ENCODE data around the gene SMARCD2. TPM values are rescaled to one million over a fixed set of nuclear protein-coding genes. Genes with fewer than 3 reads are reported as not detected.

The SMARCD2 gene
- total RNA-seq, 1 experiment from 2014 or later = 98.7 TPM

GRCh38 chr17:63833741-63834373, 8.6 kb downstream of the SMARCD2 start:
- Histone ChIP-seq H3K4me1 (replicated peaks; ENCODE audit: insufficient read depth) (peaks cover 15% of the 10 kb centered on the region), H3K9me2 (ENCODE audit: insufficient read depth) (no peaks in the 10 kb centered on the region), H4K20me1 (ENCODE audit: insufficient read depth) (peaks cover 12% of the 10 kb centered on the region), H3K9me3 (ENCODE audit: insufficient read depth, low read depth) (no peaks in the 10 kb centered on the region), H3K27me3 (ENCODE audit: insufficient read depth, low read depth) (no peaks in the 10 kb centered on the region), H3K79me2 (ENCODE audit: low read depth) (peaks cover 41% of the 10 kb centered on the region), H3K4me3 (no peak overlapping the region), H3F3A (ENCODE audit: insufficient read depth, low read depth) (peaks cover 33% of the 10 kb centered on the region), H2AFZ (no peak overlapping the region), H3K27ac (no peak overlapping the region), H3K4me2 (no peak overlapping the region), H3K36me3 (ENCODE audit: low read depth) (peaks cover 26% of the 10 kb centered on the region)
- ChIA-PET CTCF (no interaction called here), POLR2A (ENCODE audit: unreplicated experiment) (interaction anchor here (0.7 kb wide), 1 partner anchor 55 kb away, joined by 3 read pairs; no protein-coding TSS in a partner anchor)
- BruUV-seq (replicated peaks) = no TSS peak
- TF ChIP-seq EZH2 (IDR thresholded peaks at IDR 0.05; ENCODE audit: low read depth) (no peak), CTCF (conservative IDR thresholded peaks at IDR 0.05) (no peak)
- no peak for DNase-seq
- intact Hi-C loops (cut with micrococcal nuclease; ENCODE audit: unreplicated experiment) = no loop called here

- H3K36me3 ChIP-seq (ENCODE audit: low read depth) = peaks cover 31% of the 10 kb centered on the region
- H3F3A ChIP-seq (ENCODE audit: insufficient read depth, low read depth) = peaks cover 34% of the 10 kb centered on the region
- H3K4me1 ChIP-seq (replicated peaks; ENCODE audit: insufficient read depth) = peaks cover 15% of the 10 kb centered on the region
- ChIA-PET CTCF (no interaction called here), POLR2A (ENCODE audit: unreplicated experiment) (no interaction called here)
- no peaks in the 10 kb centered on the region for H3K27me3 ChIP-seq (ENCODE audit: insufficient read depth, low read depth)
- no peaks in the 10 kb centered on the region for H3K9me3 ChIP-seq (ENCODE audit: insufficient read depth, low read depth)
- no peak overlapping the region for H2AFZ ChIP-seq
- H3K9me2 ChIP-seq (ENCODE audit: insufficient read depth) = no peaks in the 10 kb centered on the region
- intact Hi-C loops (cut with micrococcal nuclease; ENCODE audit: unreplicated experiment) = no loop called here
- no peak for DNase-seq
- peaks cover 16% of the 10 kb centered on the region for H4K20me1 ChIP-seq (ENCODE audit: insufficient read depth)
- H3K4me3 ChIP-seq = no peak overlapping the region
- H3K4me2 ChIP-seq = no peak overlapping the region
- peaks cover 41% of the 10 kb centered on the region for H3K79me2 ChIP-seq (ENCODE audit: low read depth)
- no TSS peak for BruUV-seq (replicated peaks)
- TF ChIP-seq EZH2 (IDR thresholded peaks at IDR 0.05; ENCODE audit: low read depth) = no peak
- TF ChIP-seq CTCF (conservative IDR thresholded peaks at IDR 0.05) = no peak
- H3K27ac ChIP-seq = no peak overlapping the region
Observed at GRCh38 chr17:63833026-63833740, 9.3 kb downstream of the SMARCD2 start.

- H3K4me2 ChIP-seq = no peak overlapping the region
- H2AFZ ChIP-seq = no peak overlapping the region
- POLR2A ChIA-PET (ENCODE audit: unreplicated experiment) = no interaction called here
- no peaks in the 10 kb centered on the region for H3K9me2 ChIP-seq (ENCODE audit: insufficient read depth)
- H3K27me3 ChIP-seq (ENCODE audit: insufficient read depth, low read depth) = no peaks in the 10 kb centered on the region
- peaks cover 31% of the 10 kb centered on the region for H3K36me3 ChIP-seq (ENCODE audit: low read depth)
- H4K20me1 ChIP-seq (ENCODE audit: insufficient read depth) = peaks cover 10% of the 10 kb centered on the region; the same call in 1 of the 2 replicates
- intact Hi-C loops (cut with micrococcal nuclease; ENCODE audit: unreplicated experiment) = no loop called here
- no peak overlapping the region for H3K4me3 ChIP-seq
- no peaks in the 10 kb centered on the region for H3K9me3 ChIP-seq (ENCODE audit: insufficient read depth, low read depth)
- peaks cover 40% of the 10 kb centered on the region for H3K79me2 ChIP-seq (ENCODE audit: low read depth)
- DNase-seq = no peak
- TF ChIP-seq EZH2 (IDR thresholded peaks at IDR 0.05; ENCODE audit: low read depth) = no peak
- CTCF ChIA-PET = no interaction called here
- H3K4me1 ChIP-seq (replicated peaks; ENCODE audit: insufficient read depth) = peaks cover 10% of the 10 kb centered on the region
- H3F3A ChIP-seq (ENCODE audit: insufficient read depth, low read depth) = peaks cover 34% of the 10 kb centered on the region
- no peak overlapping the region for H3K27ac ChIP-seq
- no TSS peak for BruUV-seq (replicated peaks)
Observed at GRCh38 chr17:63832455-63832854, 10.0 kb downstream of the SMARCD2 start.
